Natural killer cell treated with Interleukin-12 subunit alpha and Interleukin-12 subunit beta and Interleukin-15 and Interleukin-18, amount 100 ng/mL, for 72 hours (primary cell): ENCODE measurements around the gene CLBA1. TPM values are rescaled to one million over a fixed set of nuclear protein-coding genes. Genes with fewer than 3 reads are reported as not detected.

Experiments
- ATAC-seq, 2 donors: fragments of 150-1000 bp; cut with Tn5 transposase in 1 of 2; sonication (Bioruptor Pico), chemical (Tn5 transposase) in 1 of 2; 2 replicates each; pipeline ENCODE4 v1.10.0; 2021
- DNase-seq: peaks from one replicate; pipeline ENCODE4 v3.0.0; 2022; ENCODE audit warnings: low spot score
- H3K27ac Mint-ChIP-seq, 2 donors: 1 replicate in 1 of 2; 2 replicates in 1 of 2; pipeline ENCODE4 v1.8.0; 2022; ENCODE audit warnings: mixed read lengths in 2 of 2, mild to moderate bottlenecking in 1 of 2, moderate library complexity in 1 of 2
- H3K27me3 Mint-ChIP-seq, 2 donors: 1 replicate in 1 of 2; 2 replicates in 1 of 2; pipeline ENCODE4 v1.8.0; 2022; ENCODE audit warnings: mixed read lengths in 2 of 2
- H3K36me3 Mint-ChIP-seq: one replicate; pipeline ENCODE4 v1.8.0; 2022; ENCODE audit warnings: mixed read lengths
- H3K4me1 Mint-ChIP-seq, 2 donors: 1 replicate in 1 of 2; 2 replicates in 1 of 2; pipeline ENCODE4 v1.8.0; 2022; ENCODE audit warnings: low read depth in 2 of 2, mixed read lengths in 2 of 2, mild to moderate bottlenecking in 1 of 2
- H3K4me3 Mint-ChIP-seq: one replicate; pipeline ENCODE4 v1.8.0; 2022; ENCODE audit warnings: mixed read lengths
- H3K9me3 Mint-ChIP-seq: 2 replicates; pipeline ENCODE4 v1.8.0; 2022; ENCODE audit warnings: mixed read lengths
- total RNA-seq, 2 donors: library from RNA; stranded (reverse); gene quantifications; one replicate each; pipeline ENCODE4 v1.2.3, GENCODE V29; 2022

The CLBA1 gene
- 1 to 10 TPM; 1.2 to 1.5 TPM for total RNA-seq

- ATAC-seq (peak; percentile 96), DNase-seq (peak; percentile 92)
- Mint-ChIP-seq H3K9me3 (no peaks in the 10 kb centered on the region), H3K4me1 (peaks cover 0 to 13% of the 10 kb centered on the region in 2 donors), H3K27me3 (peaks cover 0 to 4% of the 10 kb centered on the region in 2 donors), H3K36me3 (no peaks in the 10 kb centered on the region), H3K4me3 (peak within 1 kb of the TSS; percentile 69), H3K27ac (peak within 1 kb of the TSS; percentile 39 to 76)
Observed at GRCh38 chr14:104985675-104986486, at the start of gene CLBA1. TSS of gene CLBA1 (plus strand) at chr14:104985788. CDS start at chr14:104986432, 644 bp downstream.

GRCh38 chr14:104935955-104936354 is 49.6 kb upstream of the CLBA1 start:
- ATAC-seq: no peak
- H3K27ac Mint-ChIP-seq: no peak overlapping the region

GRCh38 chr14:104936361-104937155 is 49.0 kb upstream of the CLBA1 start:
- H3K36me3 Mint-ChIP-seq: no peaks in the 10 kb centered on the region
- H3K27me3 Mint-ChIP-seq: peaks cover 14 to 18% of the 10 kb centered on the region in 2 donors
- H3K4me3 Mint-ChIP-seq: no peak overlapping the region
- no peak for DNase-seq
- H3K27ac Mint-ChIP-seq: no peak overlapping the region
- H3K9me3 Mint-ChIP-seq: no peaks in the 10 kb centered on the region
- peaks cover 0 to 6% of the 10 kb centered on the region in 2 donors for H3K4me1 Mint-ChIP-seq
- ATAC-seq: no peak

More at GRCh38 chr14:104935955-104936354, 49.6 kb upstream of the CLBA1 start:
- peaks cover 13 to 18% of the 10 kb centered on the region in 2 donors for H3K27me3 Mint-ChIP-seq
- H3K4me1 Mint-ChIP-seq: peaks cover 0 to 6% of the 10 kb centered on the region in 2 donors
- no peak for DNase-seq
- H3K36me3 Mint-ChIP-seq: no peaks in the 10 kb centered on the region
- no peaks in the 10 kb centered on the region for H3K9me3 Mint-ChIP-seq
- no peak overlapping the region for H3K4me3 Mint-ChIP-seq

- Mint-ChIP-seq H3K9me3 (no peaks in the 10 kb centered on the region), H3K4me3 (no peak overlapping the region), H3K4me1 (peaks cover 0 to 6% of the 10 kb centered on the region in 2 donors), H3K36me3 (no peaks in the 10 kb centered on the region), H3K27ac (no peak overlapping the region), H3K27me3 (peaks cover 14 to 18% of the 10 kb centered on the region in 2 donors)
- DNase-seq: no peak
- no peak for ATAC-seq
Observed at GRCh38 chr14:104937161-104937560, 48.4 kb upstream of the CLBA1 start.

- DNase-seq (no peak), ATAC-seq (no peak)
- Mint-ChIP-seq H3K36me3 (no peaks in the 10 kb centered on the region), H3K4me3 (no peak overlapping the region), H3K4me1 (peaks cover 0 to 6% of the 10 kb centered on the region in 2 donors), H3K9me3 (no peaks in the 10 kb centered on the region), H3K27me3 (peaks cover 14 to 18% of the 10 kb centered on the region in 2 donors), H3K27ac (no peak overlapping the region)
Observed at GRCh38 chr14:104937694-104938365, 47.8 kb upstream of the CLBA1 start.

- H3K4me1 Mint-ChIP-seq: peaks cover 0 to 6% of the 10 kb centered on the region in 2 donors
- H3K4me3 Mint-ChIP-seq: no peak overlapping the region
- no peak overlapping the region for H3K27ac Mint-ChIP-seq
- peaks cover 14 to 18% of the 10 kb centered on the region in 2 donors for H3K27me3 Mint-ChIP-seq
- H3K36me3 Mint-ChIP-seq: no peaks in the 10 kb centered on the region
- ATAC-seq (no peak), DNase-seq (no peak)
- no peaks in the 10 kb centered on the region for H3K9me3 Mint-ChIP-seq
Observed at GRCh38 chr14:104938436-104938835, 47.2 kb upstream of the CLBA1 start.

- ATAC-seq: no peak
- H3K27me3 Mint-ChIP-seq: peaks cover 14 to 18% of the 10 kb centered on the region in 2 donors
- no peak overlapping the region for H3K27ac Mint-ChIP-seq
- no peak for DNase-seq
- no peaks in the 10 kb centered on the region for H3K36me3 Mint-ChIP-seq
- H3K9me3 Mint-ChIP-seq: no peaks in the 10 kb centered on the region
- peaks cover 0 to 6% of the 10 kb centered on the region in 2 donors for H3K4me1 Mint-ChIP-seq
- H3K4me3 Mint-ChIP-seq: no peak overlapping the region
Observed at GRCh38 chr14:104938960-104939359, 46.6 kb upstream of the CLBA1 start.

GRCh38 chr14:104939666-104940410 is 45.8 kb upstream of the CLBA1 start:
- Mint-ChIP-seq H3K27ac (no peak overlapping the region), H3K27me3 (peaks cover 8 to 15% of the 10 kb centered on the region in 2 donors), H3K36me3 (no peaks in the 10 kb centered on the region), H3K4me3 (no peak overlapping the region), H3K4me1 (no peaks in the 10 kb centered on the region), H3K9me3 (no peaks in the 10 kb centered on the region)
- DNase-seq: no peak
- no peak for ATAC-seq

- Mint-ChIP-seq H3K4me3 (no peak overlapping the region), H3K36me3 (no peaks in the 10 kb centered on the region), H3K4me1 (no peaks in the 10 kb centered on the region), H3K27ac (no peak overlapping the region), H3K27me3 (peaks cover 6 to 15% of the 10 kb centered on the region in 2 donors), H3K9me3 (no peaks in the 10 kb centered on the region)
- ATAC-seq (no peak), DNase-seq (no peak)
Observed at GRCh38 chr14:104940526-104941150, 45.0 kb upstream of the CLBA1 start.

GRCh38 chr14:104941508-104942365 is 43.9 kb upstream of the CLBA1 start:
- H3K27me3 Mint-ChIP-seq: peaks cover 6 to 15% of the 10 kb centered on the region in 2 donors
- DNase-seq (no peak), ATAC-seq (no peak)
- H3K36me3 Mint-ChIP-seq: no peaks in the 10 kb centered on the region
- H3K4me3 Mint-ChIP-seq: no peak overlapping the region
- H3K9me3 Mint-ChIP-seq: no peaks in the 10 kb centered on the region
- no peaks in the 10 kb centered on the region for H3K4me1 Mint-ChIP-seq
- H3K27ac Mint-ChIP-seq: no peak overlapping the region

GRCh38 chr14:104942586-104942985 is 43.0 kb upstream of the CLBA1 start:
- peak; percentile 59 for DNase-seq
- H3K27ac Mint-ChIP-seq: no peak overlapping the region
- peaks cover 6 to 11% of the 10 kb centered on the region in 2 donors for H3K27me3 Mint-ChIP-seq
- H3K9me3 Mint-ChIP-seq: no peaks in the 10 kb centered on the region
- no peaks in the 10 kb centered on the region for H3K4me1 Mint-ChIP-seq
- no peaks in the 10 kb centered on the region for H3K36me3 Mint-ChIP-seq
- H3K4me3 Mint-ChIP-seq: no peak overlapping the region
- ATAC-seq: no peak
